Measurements from ENCODE around the gene PDE11A.

DNA sequence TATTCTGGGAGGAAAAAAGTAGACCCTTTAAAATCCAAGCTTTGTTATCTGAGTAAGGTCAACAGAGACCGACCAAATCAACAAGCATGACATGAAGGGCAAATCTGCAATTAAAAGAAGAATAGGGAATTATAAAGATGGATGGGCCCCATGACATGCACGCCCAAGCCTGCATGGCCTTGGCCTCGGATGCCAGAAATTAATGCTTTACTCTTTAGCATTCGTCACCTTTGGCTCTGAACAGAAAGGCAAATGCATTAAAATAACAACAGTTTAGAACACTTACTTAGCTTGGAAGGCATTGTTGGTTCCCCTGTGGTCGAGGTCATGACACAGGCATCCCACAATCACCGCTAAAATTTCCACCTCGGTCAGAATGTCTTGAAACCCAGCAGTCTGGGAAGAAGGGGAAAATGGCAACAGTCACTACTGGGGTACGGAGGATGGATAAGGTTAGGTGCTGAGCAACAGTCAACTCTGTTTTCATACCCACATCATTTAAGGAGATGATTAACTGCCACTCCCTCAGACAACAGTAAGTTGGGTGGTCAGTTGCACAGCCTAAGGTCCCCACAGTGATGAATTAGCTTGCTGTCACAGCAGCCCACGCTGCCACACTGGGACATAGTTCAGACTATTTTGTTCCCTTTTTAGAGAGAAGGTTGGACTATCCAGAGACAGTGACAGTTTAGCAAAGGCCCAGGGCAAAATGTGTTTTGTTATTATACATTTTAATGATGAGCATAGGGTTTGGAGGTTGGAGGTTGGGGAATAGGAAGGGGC, 360.9 kb downstream of the PDE11A start:
- TF ChIP-seq CTCF (IDR thresholded peaks at IDR 0.05; ENCODE audit: low read depth, low read length, missing input control): no peak
- no peak for TF ChIP-seq RAD21 (IDR thresholded peaks at IDR 0.05)
- no peak for TF ChIP-seq SP1 (IDR thresholded peaks at IDR 0.05)
- TF ChIP-seq HNF4A (conservative IDR thresholded peaks at IDR 0.05): no peak
- TF ChIP-seq RXRA (IDR thresholded peaks at IDR 0.05): no peak
- no peak for TF ChIP-seq FOXA1 (IDR thresholded peaks at IDR 0.05)
- TF ChIP-seq, protein P1, sequence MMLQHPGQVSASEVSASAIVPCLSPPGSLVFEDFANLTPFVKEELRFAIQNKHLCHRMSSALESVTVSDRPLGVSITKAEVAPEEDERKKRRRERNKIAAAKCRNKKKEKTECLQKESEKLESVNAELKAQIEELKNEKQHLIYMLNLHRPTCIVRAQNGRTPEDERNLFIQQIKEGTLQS (IDR thresholded peaks at IDR 0.05): no peak
- no peak for TF ChIP-seq MAX (IDR thresholded peaks at IDR 0.05)
- no peak for TF ChIP-seq REST (IDR thresholded peaks at IDR 0.05)
- no peak for TF ChIP-seq YY1 (IDR thresholded peaks at IDR 0.05)
